Stimulated activated effector memory CD8-positive, alpha-beta T cell treated with anti-CD3 and anti-CD28 coated beads, Interleukin-12 subunit alpha, Interleukin-12 subunit beta, amount 100 ng/mL, for 72 hours (primary cell): ENCODE results near the gene LARGE2.

ENCODE experiments used
- ATAC-seq: fragments of 150-1000 bp; cut with Tn5 transposase; 2 replicates; pipeline ENCODE4 v1.10.0; 2021
- DNase-seq, 2 donors: peaks; one replicate each; pipeline ENCODE4 v3.0.0; 2021 to 2022; ENCODE audit warnings: low spot score in 2 of 2
- H3K27ac Mint-ChIP-seq: one replicate; pipeline ENCODE4 v1.8.0; 2022; ENCODE audit warnings: mild to moderate bottlenecking, mixed read lengths
- H3K36me3 Mint-ChIP-seq: one replicate; pipeline ENCODE4 v1.8.0; 2022; ENCODE audit warnings: mild to moderate bottlenecking, mixed read lengths
- H3K4me1 Mint-ChIP-seq: one replicate; pipeline ENCODE4 v1.8.0; 2022; ENCODE audit warnings: mixed read lengths
- H3K4me3 Mint-ChIP-seq: one replicate; pipeline ENCODE4 v1.8.0; 2022; ENCODE audit warnings: mild to moderate bottlenecking, mixed read lengths
- H3K9me3 Mint-ChIP-seq: one replicate; pipeline ENCODE4 v1.8.0; 2022; ENCODE audit warnings: mixed read lengths

The LARGE2 gene

GRCh38 chr11:45922425-45923082, at the start of gene LARGE2:
Gene LARGE2, plus strand, starts transcription at chr11:45922656. Its CDS starts 227 bp downstream, at chr11:45922883.
- no peak for ATAC-seq

GRCh38 chr11:45876401-45876800, 46.1 kb upstream of the LARGE2 start:
- Mint-ChIP-seq H3K36me3 (peaks cover 60% of the 10 kb centered on the region), H3K4me1 (peaks cover under 1% of the 10 kb centered on the region), H3K4me3 (no peak overlapping the region), H3K27ac (no peak overlapping the region), H3K9me3 (no peaks in the 10 kb centered on the region)
- DNase-seq (no peak), ATAC-seq (no peak)

More at GRCh38 chr11:45922425-45923082, at the start of gene LARGE2:
- H3K36me3 Mint-ChIP-seq: peaks cover 12% of the 10 kb centered on the region
- DNase-seq: no peak
- H3K9me3 Mint-ChIP-seq: no peaks in the 10 kb centered on the region
- H3K4me3 Mint-ChIP-seq: peak within 1 kb of the TSS; percentile 72
- peaks cover 63% of the 10 kb centered on the region for H3K4me1 Mint-ChIP-seq
- peak within 1 kb of the TSS; percentile 68 for H3K27ac Mint-ChIP-seq

GRCh38 chr11:45877221-45877620, 45.2 kb upstream of the LARGE2 start:
- ATAC-seq (no peak), DNase-seq (no peak)
- Mint-ChIP-seq H3K36me3 (peaks cover 54% of the 10 kb centered on the region), H3K9me3 (no peaks in the 10 kb centered on the region), H3K27ac (no peak overlapping the region), H3K4me1 (no peaks in the 10 kb centered on the region), H3K4me3 (no peak overlapping the region)

GRCh38 chr11:45877845-45878244, 44.6 kb upstream of the LARGE2 start:
- Mint-ChIP-seq H3K36me3 (peaks cover 47% of the 10 kb centered on the region), H3K4me1 (no peaks in the 10 kb centered on the region), H3K9me3 (no peaks in the 10 kb centered on the region), H3K27ac (no peak overlapping the region), H3K4me3 (no peak overlapping the region)
- no peak for DNase-seq
- ATAC-seq: no peak

- H3K27ac Mint-ChIP-seq: peak overlapping the region; percentile 4
- H3K36me3 Mint-ChIP-seq: peaks cover 37% of the 10 kb centered on the region
Observed at GRCh38 chr11:45879803-45880686, 42.4 kb upstream of the LARGE2 start.

GRCh38 chr11:45880772-45881570, 41.5 kb upstream of the LARGE2 start:
- H3K27ac Mint-ChIP-seq: peak overlapping the region; percentile 4
- no peaks in the 10 kb centered on the region for H3K9me3 Mint-ChIP-seq
- H3K36me3 Mint-ChIP-seq: peaks cover 33% of the 10 kb centered on the region
- no peak overlapping the region for H3K4me3 Mint-ChIP-seq
- H3K4me1 Mint-ChIP-seq: peaks cover 18% of the 10 kb centered on the region
- ATAC-seq (no peak), DNase-seq (no peak)

More at GRCh38 chr11:45879803-45880686, 42.4 kb upstream of the LARGE2 start:
- H3K4me3 Mint-ChIP-seq: no peak overlapping the region
- ATAC-seq (no peak), DNase-seq (no peak)
- peaks cover 14% of the 10 kb centered on the region for H3K4me1 Mint-ChIP-seq
- H3K9me3 Mint-ChIP-seq: no peaks in the 10 kb centered on the region

GRCh38 chr11:45881708-45882368, 40.6 kb upstream of the LARGE2 start:
- H3K36me3 Mint-ChIP-seq: peaks cover 29% of the 10 kb centered on the region
- DNase-seq (no peak), ATAC-seq (no peak)
- no peaks in the 10 kb centered on the region for H3K9me3 Mint-ChIP-seq
- no peak overlapping the region for H3K27ac Mint-ChIP-seq
- H3K4me1 Mint-ChIP-seq: peaks cover 18% of the 10 kb centered on the region
- H3K4me3 Mint-ChIP-seq: no peak overlapping the region

GRCh38 chr11:45884596-45885185, 37.8 kb upstream of the LARGE2 start:
- peaks cover 21% of the 10 kb centered on the region for H3K36me3 Mint-ChIP-seq
- no peak for ATAC-seq
- DNase-seq: no peak
- no peaks in the 10 kb centered on the region for H3K9me3 Mint-ChIP-seq
- peak overlapping the region; percentile 43 for H3K4me3 Mint-ChIP-seq
- H3K27ac Mint-ChIP-seq: no peak overlapping the region
- H3K4me1 Mint-ChIP-seq: peaks cover 18% of the 10 kb centered on the region

GRCh38 chr11:45885274-45885920, 37.1 kb upstream of the LARGE2 start, which contains the start of gene MAPK8IP1:
Gene MAPK8IP1, plus strand, starts transcription at chr11:45885651. Its CDS starts 170 bp downstream, at chr11:45885821.
- ATAC-seq: peak; percentile 72
- H3K4me3 Mint-ChIP-seq: peak within 1 kb of the TSS; percentile 43
- DNase-seq: peak; percentile 58 to 76
- peaks cover 17% of the 10 kb centered on the region for H3K36me3 Mint-ChIP-seq
- no peak within 1 kb of the TSS for H3K27ac Mint-ChIP-seq
- no peaks in the 10 kb centered on the region for H3K9me3 Mint-ChIP-seq
- peaks cover 18% of the 10 kb centered on the region for H3K4me1 Mint-ChIP-seq

- H3K9me3 Mint-ChIP-seq: no peaks in the 10 kb centered on the region
- no peak for DNase-seq
- H3K4me3 Mint-ChIP-seq: peak overlapping the region; percentile 43
- peaks cover 18% of the 10 kb centered on the region for H3K4me1 Mint-ChIP-seq
- H3K36me3 Mint-ChIP-seq: peaks cover 9% of the 10 kb centered on the region
- no peak overlapping the region for H3K27ac Mint-ChIP-seq
- no peak for ATAC-seq
Observed at GRCh38 chr11:45885921-45886721, 36.3 kb upstream of the LARGE2 start.

GRCh38 chr11:45886816-45887520, 35.5 kb upstream of the LARGE2 start:
- ATAC-seq (no peak), DNase-seq (no peak)
- Mint-ChIP-seq H3K4me3 (peak overlapping the region; percentile 9), H3K4me1 (peaks cover 18% of the 10 kb centered on the region), H3K9me3 (no peaks in the 10 kb centered on the region), H3K36me3 (peaks cover 9% of the 10 kb centered on the region), H3K27ac (no peak overlapping the region)

GRCh38 chr11:45887587-45887986, 34.9 kb upstream of the LARGE2 start:
- Mint-ChIP-seq H3K36me3 (peaks cover 9% of the 10 kb centered on the region), H3K9me3 (no peaks in the 10 kb centered on the region), H3K4me1 (peaks cover 18% of the 10 kb centered on the region), H3K27ac (no peak overlapping the region), H3K4me3 (peak overlapping the region; percentile 9)
- ATAC-seq (no peak), DNase-seq (no peak)

- Mint-ChIP-seq H3K4me3 (no peak overlapping the region), H3K9me3 (no peaks in the 10 kb centered on the region), H3K27ac (no peak overlapping the region), H3K4me1 (peaks cover 9% of the 10 kb centered on the region), H3K36me3 (peaks cover 6% of the 10 kb centered on the region)
- ATAC-seq (no peak), DNase-seq (no peak)
Observed at GRCh38 chr11:45889555-45889954, 32.9 kb upstream of the LARGE2 start.
